GM12878 (cell line): ENCODE data around the gene MGME1. TPM values are rescaled to one million over a fixed set of nuclear protein-coding genes. Genes with fewer than 3 reads are reported as not detected.

Experiments used
- ASH2L ChIP-seq: fragments of 300-600, 200-600 bp; sonication (generic); IDR thresholded peaks from 2 replicates; pipeline ENCODE4 v1.6.1; 2017; ENCODE audit warnings: low read depth, mild to moderate bottlenecking, borderline replicate concordance
- MYB ChIP-seq: fragments of 150-350 bp; IDR thresholded peaks from 2 replicates; pipeline ENCODE4 v1.6.1; 2014; ENCODE audit warnings: mild to moderate bottlenecking, low read depth, low read length, borderline replicate concordance
- TCF7 ChIP-seq: IDR thresholded peaks from 2 replicates; pipeline ENCODE4 v1.6.1; 2014; ENCODE audit warnings: antibody characterized with exemption, borderline replicate concordance
- ZNF24 ChIP-seq: fragments of 450-650 bp; IDR thresholded peaks from 2 replicates; pipeline ENCODE4 v1.6.1; 2017; ENCODE audit warnings: antibody characterized with exemption, mild to moderate bottlenecking
- polyA plus RNA-seq, 11 experiments: library from polyadenylated mRNA; depleted of rRNA in 4 of 11; unstranded in 6 of 11; stranded (reverse) in 5 of 11; fragments of >200 nt; fragmentation: Nextera tagmentation in 4 of 11; fragmentation: Illumina TruSeq in 1 of 11; extraction: Ambion mirVana in 4 of 11; extraction: Trizol in 1 of 11; gene quantifications; 1 replicate in 1 of 11; 2 replicates in 10 of 11; pipeline versions ENCODE4 v1.2.1 to v1.2.3, GENCODE V29; 2011 to 2016; ENCODE audit warnings: inconsistent platforms in 2 of 11, missing spikeins in 2 of 11, low read depth in 1 of 11
- total RNA-seq, 4 experiments: library from RNA; depleted of rRNA in 3 of 4; stranded (reverse); fragments of >200 nt in 3 of 4; fragmentation: Illumina TruSeq in 1 of 4; extraction: Trizol in 1 of 4; gene quantifications; 2 replicates each; pipeline versions ENCODE4 v1.2.1 to v1.2.3, GENCODE V29; 2013 to 2021
- TF ChIP-seq, protein P1 (sequence below): fragments of 450-650 bp; IDR thresholded peaks from 2 replicates; pipeline ENCODE4 v1.6.1; 2016; ENCODE audit warnings: mild to moderate bottlenecking
- TF ChIP-seq, protein P2 (sequence below): IDR thresholded peaks from 2 replicates; pipeline ENCODE4 v1.6.1; 2011; ENCODE audit warnings: mild to moderate bottlenecking, low read depth, low read length, moderate library complexity; ENCODE audit not compliant: insufficient replicate concordance
- TF ChIP-seq, protein P3 (sequence below): fragments of 450-650 bp; IDR thresholded peaks from 2 replicates; pipeline ENCODE4 v1.6.1; 2016; ENCODE audit warnings: mild to moderate bottlenecking

Gene MGME1
- total and polyA plus RNA-seq, 10 of the 15 experiments (the other 5 are each of a cell fraction or from before 2014, with no cell fraction given) = 13.4 to 44.8 (median 30.6) TPM

DNA sequence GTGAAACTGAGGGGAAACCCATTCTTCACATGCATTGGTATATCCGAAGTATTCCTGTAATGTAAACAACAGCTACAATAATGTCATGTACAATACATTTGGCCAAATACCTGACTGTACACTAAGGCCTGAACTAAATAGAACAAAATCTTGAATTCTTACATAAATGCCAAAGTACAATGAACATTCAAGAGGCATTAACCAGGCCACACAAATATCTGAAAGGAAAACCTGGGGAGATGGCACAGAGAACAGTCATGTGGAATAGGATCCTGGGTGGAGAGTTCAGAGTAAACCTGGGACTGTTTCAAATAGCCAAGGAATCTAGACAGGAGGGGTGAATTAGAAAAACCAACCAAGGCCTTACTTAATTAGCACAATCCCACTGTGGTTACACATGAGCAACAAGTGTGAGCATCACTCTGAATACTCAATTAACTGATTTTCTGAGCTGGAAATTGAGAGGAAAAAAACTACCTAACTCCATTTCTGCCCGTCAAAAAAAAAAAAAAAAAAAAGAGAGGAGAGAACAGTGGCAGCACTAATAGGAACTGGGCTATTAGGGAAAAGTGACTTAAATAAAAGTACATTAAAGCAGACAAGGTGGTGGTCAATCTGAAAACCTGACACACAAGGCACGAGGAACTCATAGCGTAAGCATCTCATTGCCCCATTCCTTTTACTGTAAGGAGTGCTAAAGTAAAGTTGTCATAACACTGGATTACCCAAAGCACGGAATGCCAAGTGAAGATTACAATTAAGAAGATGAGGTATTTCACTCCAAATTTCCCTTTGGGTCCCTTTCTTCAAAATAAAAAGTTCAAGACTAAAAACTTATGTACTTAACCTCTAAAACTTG is 11.1 kb upstream of the MGME1 start (continued):
- TF ChIP-seq, protein P1, sequence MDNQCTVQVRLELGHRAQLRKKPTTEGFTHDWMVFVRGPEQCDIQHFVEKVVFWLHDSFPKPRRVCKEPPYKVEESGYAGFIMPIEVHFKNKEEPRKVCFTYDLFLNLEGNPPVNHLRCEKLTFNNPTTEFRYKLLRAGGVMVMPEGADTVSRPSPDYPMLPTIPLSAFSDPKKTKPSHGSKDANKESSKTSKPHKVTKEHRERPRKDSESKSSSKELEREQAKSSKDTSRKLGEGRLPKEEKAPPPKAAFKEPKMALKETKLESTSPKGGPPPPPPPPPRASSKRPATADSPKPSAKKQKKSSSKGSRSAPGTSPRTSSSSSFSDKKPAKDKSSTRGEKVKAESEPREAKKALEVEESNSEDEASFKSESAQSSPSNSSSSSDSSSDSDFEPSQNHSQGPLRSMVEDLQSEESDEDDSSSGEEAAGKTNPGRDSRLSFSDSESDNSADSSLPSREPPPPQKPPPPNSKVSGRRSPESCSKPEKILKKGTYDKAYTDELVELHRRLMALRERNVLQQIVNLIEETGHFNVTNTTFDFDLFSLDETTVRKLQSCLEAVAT = no peak; the same call in 1 of the 2 replicates
- TF ChIP-seq MYB = no peak
- no peak for TF ChIP-seq ASH2L
- no peak for TF ChIP-seq ZNF24
- TF ChIP-seq, protein P2, sequence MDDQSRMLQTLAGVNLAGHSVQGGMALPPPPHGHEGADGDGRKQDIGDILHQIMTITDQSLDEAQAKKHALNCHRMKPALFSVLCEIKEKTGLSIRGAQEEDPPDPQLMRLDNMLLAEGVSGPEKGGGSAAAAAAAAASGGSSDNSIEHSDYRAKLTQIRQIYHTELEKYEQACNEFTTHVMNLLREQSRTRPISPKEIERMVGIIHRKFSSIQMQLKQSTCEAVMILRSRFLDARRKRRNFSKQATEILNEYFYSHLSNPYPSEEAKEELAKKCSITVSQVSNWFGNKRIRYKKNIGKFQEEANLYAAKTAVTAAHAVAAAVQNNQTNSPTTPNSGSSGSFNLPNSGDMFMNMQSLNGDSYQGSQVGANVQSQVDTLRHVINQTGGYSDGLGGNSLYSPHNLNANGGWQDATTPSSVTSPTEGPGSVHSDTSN = no peak
- TF ChIP-seq, protein P3, sequence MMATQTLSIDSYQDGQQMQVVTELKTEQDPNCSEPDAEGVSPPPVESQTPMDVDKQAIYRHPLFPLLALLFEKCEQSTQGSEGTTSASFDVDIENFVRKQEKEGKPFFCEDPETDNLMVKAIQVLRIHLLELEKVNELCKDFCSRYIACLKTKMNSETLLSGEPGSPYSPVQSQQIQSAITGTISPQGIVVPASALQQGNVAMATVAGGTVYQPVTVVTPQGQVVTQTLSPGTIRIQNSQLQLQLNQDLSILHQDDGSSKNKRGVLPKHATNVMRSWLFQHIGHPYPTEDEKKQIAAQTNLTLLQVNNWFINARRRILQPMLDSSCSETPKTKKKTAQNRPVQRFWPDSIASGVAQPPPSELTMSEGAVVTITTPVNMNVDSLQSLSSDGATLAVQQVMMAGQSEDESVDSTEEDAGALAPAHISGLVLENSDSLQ = no peak
- no peak for TF ChIP-seq TCF7
- TF ChIP-seq, all 136 proteins: peak for 0
